IMR-90 (cell line): ENCODE measurements around the gene EEIG2. TPM values are rescaled to one million over a fixed set of nuclear protein-coding genes. Genes with fewer than 3 reads are reported as not detected.

ENCODE experiments used
- ATAC-seq: fragments of 200-7000 bp; cut with Tn5 transposase; 2 replicates; pipeline ENCODE4 v1.9.1; 2020; ENCODE audit warnings: low read depth, mild to moderate bottlenecking, moderate library complexity
- BruUV-seq: library from RNA; stranded (reverse); fragments of 400-500 nt; replicated peaks from 2 replicates; lab custom pipeline; 2021; lab: Mats Ljungman, UMichigan
- CTCF ChIA-PET: fragments of 300-600 bp; formaldehyde crosslinking; extraction: SDS; loops from one replicate; lab custom pipeline; 2021; ENCODE audit warnings: antibody characterized with exemption; lab: Yijun Ruan, JAX
- POLR2A ChIA-PET: fragments of 300-600 bp; sonication (Branson Sonifier 250); formaldehyde crosslinking; loops from one replicate; lab custom pipeline; 2022; ENCODE audit warnings: antibody characterized with exemption; ENCODE audit not compliant: unreplicated experiment; lab: Charles Lee
- DNase-seq: peaks from one replicate; pipeline ENCODE4 v3.0.0; 2013
- H2AFZ ChIP-seq: replicated peaks from 2 replicates; pipeline ENCODE3; 2013; ENCODE audit warnings: low read length, mild to moderate bottlenecking; ENCODE audit not compliant: poor library complexity
- H2AK5ac ChIP-seq: 2 replicates; pipeline ENCODE4 v1.6.1; 2013; ENCODE audit warnings: low read depth, low read length, inconsistent platforms
- H2AK9ac ChIP-seq: replicated peaks from 2 replicates; pipeline ENCODE3; 2013; ENCODE audit warnings: mild to moderate bottlenecking, low read depth, low read length, moderate library complexity; ENCODE audit not compliant: poor library complexity
- H2BK120ac ChIP-seq: 2 replicates; pipeline ENCODE4 v1.6.1; 2013; ENCODE audit warnings: low read depth, low read length, inconsistent platforms
- H2BK15ac ChIP-seq: 3 replicates; pipeline ENCODE4 v1.6.1; 2013; ENCODE audit warnings: low read depth, low read length, inconsistent platforms
- H2BK20ac ChIP-seq: 2 replicates; pipeline ENCODE4 v1.6.1; 2013; ENCODE audit warnings: low read depth, mild to moderate bottlenecking, inconsistent platforms, low read length, moderate library complexity
- H2BK5ac ChIP-seq: 2 replicates; pipeline ENCODE4 v1.6.1; 2013; ENCODE audit warnings: mild to moderate bottlenecking, low read depth, low read length, inconsistent platforms; ENCODE audit not compliant: poor library complexity, severe bottlenecking
- H3K14ac ChIP-seq: replicated peaks from 2 replicates; pipeline ENCODE4 v1.6.1; 2013; ENCODE audit warnings: low read depth, low read length, inconsistent platforms
- H3K18ac ChIP-seq: 2 replicates; pipeline ENCODE4 v1.6.1; 2013; ENCODE audit warnings: low read depth, low read length, control low read depth
- H3K23ac ChIP-seq: 2 replicates; pipeline ENCODE4 v1.6.1; 2013; ENCODE audit warnings: low read depth, low read length, inconsistent platforms
- H3K27ac ChIP-seq: 2 replicates; pipeline ENCODE4 v1.5.1; 2013; ENCODE audit warnings: mild to moderate bottlenecking, control low read depth, low read length; ENCODE audit not compliant: insufficient read depth
- H3K27me3 ChIP-seq: 2 replicates; pipeline ENCODE4 v1.6.1; 2013; ENCODE audit warnings: low read length; ENCODE audit not compliant: control insufficient read depth, insufficient read depth
- H3K36me3 ChIP-seq: 2 replicates; pipeline ENCODE4 v1.6.1; 2013; ENCODE audit warnings: low read length, mixed read lengths; ENCODE audit not compliant: control insufficient read depth, insufficient read depth
- H3K4ac ChIP-seq: 2 replicates; pipeline ENCODE4 v1.6.1; 2013; ENCODE audit warnings: low read depth, low read length, inconsistent platforms
- H3K4me1 ChIP-seq: 2 replicates; pipeline ENCODE4 v1.6.1; 2013; ENCODE audit warnings: low read length, mixed read lengths; ENCODE audit not compliant: control insufficient read depth, insufficient read depth
- H3K4me2 ChIP-seq: 2 replicates; pipeline ENCODE4 v1.6.1; 2013; ENCODE audit warnings: low read depth, mild to moderate bottlenecking, control low read depth, low read length, moderate library complexity
- H3K4me3 ChIP-seq: 2 replicates; pipeline ENCODE4 v1.5.1; 2013; ENCODE audit warnings: low read depth, mild to moderate bottlenecking, control low read depth, low read length, moderate library complexity; ENCODE audit not compliant: insufficient read depth
- H3K56ac ChIP-seq: 2 replicates; pipeline ENCODE4 v1.6.1; 2013; ENCODE audit warnings: low read length, inconsistent platforms; ENCODE audit not compliant: insufficient read depth; ENCODE audit errors: extremely low read depth
- H3K79me1 ChIP-seq, 2 experiments: 2 replicates each; pipeline ENCODE4 v1.6.1; 2013; ENCODE audit warnings: low read length in 2 of 2, inconsistent platforms in 1 of 2, low read depth in 1 of 2
- H3K9ac ChIP-seq: 2 replicates; pipeline ENCODE4 v1.6.1; 2013; ENCODE audit warnings: low read depth, low read length, control low read depth
- H3K9me1 ChIP-seq: 2 replicates; pipeline ENCODE4 v1.6.1; 2013; ENCODE audit warnings: low read length, inconsistent platforms; ENCODE audit not compliant: insufficient read depth
- H3K9me3 ChIP-seq: 2 replicates; pipeline ENCODE4 v1.6.1; 2013; ENCODE audit warnings: low read length; ENCODE audit not compliant: control insufficient read depth, insufficient read depth
- H4K20me1 ChIP-seq: 2 replicates; pipeline ENCODE4 v1.6.1; 2013; ENCODE audit warnings: low read length, inconsistent platforms; ENCODE audit not compliant: insufficient read depth
- H4K5ac ChIP-seq: 2 replicates; pipeline ENCODE4 v1.6.1; 2013; ENCODE audit warnings: mild to moderate bottlenecking, low read depth, low read length, control low read depth
- H4K8ac ChIP-seq, 2 experiments: 2 replicates each; pipeline ENCODE4 v1.6.1; 2013; ENCODE audit warnings: low read depth in 2 of 2, low read length in 2 of 2, control low read depth in 1 of 2, inconsistent platforms in 1 of 2
- H4K91ac ChIP-seq: 2 replicates; pipeline ENCODE4 v1.6.1; 2013; ENCODE audit warnings: low read depth, low read length, inconsistent platforms; ENCODE audit not compliant: insufficient read depth
- FOS ChIP-seq: fragments of 150-350 bp; IDR thresholded peaks from 2 replicates; pipeline ENCODE4 v1.6.1; 2016; ENCODE audit warnings: low read depth, low read length
- MAFK ChIP-seq: IDR thresholded peaks from 2 replicates; pipeline ENCODE4 v1.6.1; 2012; ENCODE audit warnings: low read depth, low read length, improper control_type of control experiment
- WGBS, 2 experiments: methylation state at CpG; one replicate each; pipeline versions ENCODE4 v1.1.5 to v1.1.7; 2013; ENCODE audit warnings: missing lambda C conversion rate in 2 of 2; ENCODE audit not compliant: insufficient read length in 1 of 2; ENCODE audit errors: extremely low coverage in 2 of 2; 5-methylcytosine and 5-hydroxymethylcytosine counted together
- dilution Hi-C: fragments of 300-500 bp; cut with HindIII; formaldehyde crosslinking; loops from one replicate; pipeline ENCODE4 v1.14.3; 2018; ENCODE audit warnings: low sequenced_read_pairs; ENCODE audit not compliant: unreplicated experiment
- in situ Hi-C: fragments of 300-500 bp; cut with MboI; formaldehyde crosslinking; loops from 3 replicates; pipeline ENCODE4 v1.14.3; 2019; ENCODE audit warnings: low sequenced_read_pairs, inconsistent platforms, mixed read lengths
- intact Hi-C: fragments of 100-400 bp; cut with micrococcal nuclease; formaldehyde crosslinking; loops from 2 replicates; pipeline ENCODE4 v1.10.0; 2022
- polyA plus RNA-seq, 3 experiments: library from polyadenylated mRNA; depleted of rRNA; stranded (reverse); fragments of >200 nt; gene quantifications; 2 replicates each; pipeline ENCODE4 v1.2.3, GENCODE V29; 2012; ENCODE audit warnings: low replicate concordance in 1 of 3
- total RNA-seq: library from RNA; depleted of rRNA; stranded (reverse); fragments of >200 nt; gene quantifications from 2 replicates; pipeline ENCODE4 v1.2.3, GENCODE V29; 2012

EEIG2 gene
- total and polyA plus RNA-seq, 2 of the 4 experiments (the other 2 are of a cell fraction) = 1.7 to 4.8 TPM

- Histone ChIP-seq H3K27ac (no peak overlapping the region), H3K79me1 (peaks cover 3 to 23% of the 10 kb centered on the region in 2 experiments; a peak in 3 of 4 replicates), H3K4ac (no peak overlapping the region), H4K8ac (no peak overlapping the region), H2BK120ac (no peak overlapping the region), H3K9me1 (peaks cover 5% of the 10 kb centered on the region), H3K9ac (no peak overlapping the region), H4K91ac (no peak overlapping the region), H3K27me3 (no peaks in the 10 kb centered on the region), H3K14ac (no peak overlapping the region), H3K4me1 (peaks cover 4% of the 10 kb centered on the region), H2BK15ac (0 out of 3 replicates have a peak overlapping the region, but pooled peaks have one; percentile 10), H3K4me2 (no peak overlapping the region; the same call in 1 of the 2 replicates), H3K23ac (no peak overlapping the region), H3K4me3 (no peak overlapping the region), H2AFZ (no peak overlapping the region), H3K36me3 (no peaks in the 10 kb centered on the region), H3K56ac (no peak overlapping the region), H2BK20ac (no peak overlapping the region), H3K18ac (no peak overlapping the region; the same call in 1 of the 2 replicates), H2AK9ac (no peak overlapping the region), H3K9me3 (no peaks in the 10 kb centered on the region), H4K5ac (no peak overlapping the region; the same call in 1 of the 2 replicates), H4K20me1 (no peaks in the 10 kb centered on the region), H2AK5ac (peak overlapping the region; percentile 33; the same call in 1 of the 2 replicates), H2BK5ac (no peak overlapping the region)
- WGBS, 2 experiments = 33% methylated on average over 1 of the region's 2 CpGs; no CpG with 5 or more reads in 1 of the 2 experiments
- no TSS peak for BruUV-seq
- CTCF ChIA-PET = no interaction called here
- intact Hi-C loops (loop anchor here (5.0 kb wide), 1 partner anchor 38 kb away; no protein-coding TSS in a partner anchor), in situ Hi-C loops (no loop called here), dilution Hi-C loops (no loop called here)
- POLR2A ChIA-PET = interaction anchor here (0.5 kb wide), 1 partner anchor 62 kb away, joined by 7 read pairs; no protein-coding TSS in a partner anchor
- ATAC-seq (no peak), DNase-seq (peak; percentile 32)
- TF ChIP-seq FOS = no peak
- TF ChIP-seq MAFK = no peak
These were observed 35.6 kb downstream of the EEIG2 start for GRCh38 chr1:108595507-108595906.
